Neural progenitor cell (in vitro differentiated cells): ENCODE results near the gene INTS6L.

Experiments used
- EZH2 ChIP-seq: fragments of 200-600 bp; sonication (generic); IDR thresholded peaks from 2 replicates; pipeline ENCODE4 v1.6.1; 2017; ENCODE audit warnings: antibody characterized with exemption, mild to moderate bottlenecking, moderate library complexity
- EZH2phosphoT487 ChIP-seq: fragments of 200-600 bp; sonication (generic); IDR thresholded peaks from 2 replicates; pipeline ENCODE4 v1.6.1; 2017; ENCODE audit warnings: antibody characterized with exemption
- TF ChIP-seq, protein P1 (sequence below): fragments of 200-600 bp; sonication (generic); IDR thresholded peaks from 2 replicates; pipeline ENCODE4 v1.5.1; 2017; ENCODE audit warnings: antibody characterized with exemption, mild to moderate bottlenecking

DNA sequence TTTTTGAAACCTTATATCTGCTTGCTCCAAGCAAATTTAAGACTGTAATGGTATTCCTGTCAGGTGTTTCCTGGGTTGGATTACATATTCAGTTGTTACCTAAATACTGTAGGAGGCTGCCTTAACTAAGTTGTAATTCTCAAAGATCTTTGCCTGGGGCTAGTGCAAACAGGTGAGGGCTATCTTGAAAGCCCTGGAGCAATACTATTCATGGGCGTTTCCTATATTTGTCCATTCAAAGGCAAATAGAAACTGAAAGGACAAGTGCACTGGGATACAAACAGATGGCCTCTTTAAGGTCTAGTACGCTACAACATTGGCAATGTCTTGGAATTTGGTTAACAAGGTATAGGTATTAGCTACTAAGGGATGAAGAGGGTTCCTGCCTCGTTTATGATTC is 108.9 kb downstream of the INTS6L start:
- TF ChIP-seq, protein P1, sequence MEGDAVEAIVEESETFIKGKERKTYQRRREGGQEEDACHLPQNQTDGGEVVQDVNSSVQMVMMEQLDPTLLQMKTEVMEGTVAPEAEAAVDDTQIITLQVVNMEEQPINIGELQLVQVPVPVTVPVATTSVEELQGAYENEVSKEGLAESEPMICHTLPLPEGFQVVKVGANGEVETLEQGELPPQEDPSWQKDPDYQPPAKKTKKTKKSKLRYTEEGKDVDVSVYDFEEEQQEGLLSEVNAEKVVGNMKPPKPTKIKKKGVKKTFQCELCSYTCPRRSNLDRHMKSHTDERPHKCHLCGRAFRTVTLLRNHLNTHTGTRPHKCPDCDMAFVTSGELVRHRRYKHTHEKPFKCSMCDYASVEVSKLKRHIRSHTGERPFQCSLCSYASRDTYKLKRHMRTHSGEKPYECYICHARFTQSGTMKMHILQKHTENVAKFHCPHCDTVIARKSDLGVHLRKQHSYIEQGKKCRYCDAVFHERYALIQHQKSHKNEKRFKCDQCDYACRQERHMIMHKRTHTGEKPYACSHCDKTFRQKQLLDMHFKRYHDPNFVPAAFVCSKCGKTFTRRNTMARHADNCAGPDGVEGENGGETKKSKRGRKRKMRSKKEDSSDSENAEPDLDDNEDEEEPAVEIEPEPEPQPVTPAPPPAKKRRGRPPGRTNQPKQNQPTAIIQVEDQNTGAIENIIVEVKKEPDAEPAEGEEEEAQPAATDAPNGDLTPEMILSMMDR = no peak
- TF ChIP-seq EZH2phosphoT487 = no peak
- TF ChIP-seq EZH2 = no peak
